ENCODE measurements around the gene NRCAM. TPM values are rescaled to one million over a fixed set of nuclear protein-coding genes. Genes with fewer than 3 reads are reported as not detected.
A peak's percentile ranks its signal among the peaks of the same experiment; 100 is the strongest.

Gene NRCAM
- total RNA-seq, 4 donors from 2014 or later = 10.1 to 19.5 (median 13.0) TPM

DNA sequence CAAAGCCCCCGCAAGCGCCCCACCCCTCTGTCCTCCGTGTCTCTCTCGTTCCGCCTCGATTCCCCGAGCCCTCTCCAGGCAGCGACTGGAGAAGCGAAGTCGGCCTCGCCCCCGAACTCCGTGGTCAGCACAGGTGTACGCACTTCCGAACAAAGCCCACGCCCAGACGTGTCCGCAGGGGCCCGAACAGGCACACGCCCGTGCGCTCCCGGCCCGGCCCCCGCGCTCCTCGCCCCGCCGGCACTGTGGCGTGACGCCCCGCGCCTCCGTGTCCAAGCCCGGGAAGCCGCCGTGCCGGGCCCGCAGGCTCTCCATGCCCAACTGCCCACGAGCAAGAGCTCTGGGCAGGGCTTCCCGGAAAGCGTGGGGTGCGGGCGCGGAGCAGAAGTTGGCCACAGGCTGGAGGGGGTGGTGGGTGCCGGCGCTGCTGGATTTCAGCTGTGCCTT lies 662 bp downstream of the NRCAM start:
- Histone ChIP-seq H3K27ac (peak overlapping the region in 1 of 3 donors; percentile 12), H3K27me3 (no peaks in the 10 kb centered on the region), H3K4me1 (peaks cover 0 to 10% of the 10 kb centered on the region in 2 donors), H3K4me3 (replicated peaks in 1 of 3) (peak overlapping the region; percentile 51 to 53 (median 53)), H3K36me3 (no peaks in the 10 kb centered on the region), H3K9me3 (no peaks in the 10 kb centered on the region)
- 0% methylated on average over 13 to 15 of the region's 47 CpGs for WGBS, 2 donors
- TF ChIP-seq POLR2A (IDR thresholded peaks at IDR 0.05) = no peak
- TF ChIP-seq, protein P1, sequence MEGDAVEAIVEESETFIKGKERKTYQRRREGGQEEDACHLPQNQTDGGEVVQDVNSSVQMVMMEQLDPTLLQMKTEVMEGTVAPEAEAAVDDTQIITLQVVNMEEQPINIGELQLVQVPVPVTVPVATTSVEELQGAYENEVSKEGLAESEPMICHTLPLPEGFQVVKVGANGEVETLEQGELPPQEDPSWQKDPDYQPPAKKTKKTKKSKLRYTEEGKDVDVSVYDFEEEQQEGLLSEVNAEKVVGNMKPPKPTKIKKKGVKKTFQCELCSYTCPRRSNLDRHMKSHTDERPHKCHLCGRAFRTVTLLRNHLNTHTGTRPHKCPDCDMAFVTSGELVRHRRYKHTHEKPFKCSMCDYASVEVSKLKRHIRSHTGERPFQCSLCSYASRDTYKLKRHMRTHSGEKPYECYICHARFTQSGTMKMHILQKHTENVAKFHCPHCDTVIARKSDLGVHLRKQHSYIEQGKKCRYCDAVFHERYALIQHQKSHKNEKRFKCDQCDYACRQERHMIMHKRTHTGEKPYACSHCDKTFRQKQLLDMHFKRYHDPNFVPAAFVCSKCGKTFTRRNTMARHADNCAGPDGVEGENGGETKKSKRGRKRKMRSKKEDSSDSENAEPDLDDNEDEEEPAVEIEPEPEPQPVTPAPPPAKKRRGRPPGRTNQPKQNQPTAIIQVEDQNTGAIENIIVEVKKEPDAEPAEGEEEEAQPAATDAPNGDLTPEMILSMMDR (IDR thresholded peaks at IDR 0.05) = no peak
- intact Hi-C loops (cut with DNase I) = loop anchor here (10.0 kb wide), 1 partner anchor 271 kb away; no protein-coding TSS in a partner anchor
- DNase-seq = peak; percentile 33 to 40

DNA sequence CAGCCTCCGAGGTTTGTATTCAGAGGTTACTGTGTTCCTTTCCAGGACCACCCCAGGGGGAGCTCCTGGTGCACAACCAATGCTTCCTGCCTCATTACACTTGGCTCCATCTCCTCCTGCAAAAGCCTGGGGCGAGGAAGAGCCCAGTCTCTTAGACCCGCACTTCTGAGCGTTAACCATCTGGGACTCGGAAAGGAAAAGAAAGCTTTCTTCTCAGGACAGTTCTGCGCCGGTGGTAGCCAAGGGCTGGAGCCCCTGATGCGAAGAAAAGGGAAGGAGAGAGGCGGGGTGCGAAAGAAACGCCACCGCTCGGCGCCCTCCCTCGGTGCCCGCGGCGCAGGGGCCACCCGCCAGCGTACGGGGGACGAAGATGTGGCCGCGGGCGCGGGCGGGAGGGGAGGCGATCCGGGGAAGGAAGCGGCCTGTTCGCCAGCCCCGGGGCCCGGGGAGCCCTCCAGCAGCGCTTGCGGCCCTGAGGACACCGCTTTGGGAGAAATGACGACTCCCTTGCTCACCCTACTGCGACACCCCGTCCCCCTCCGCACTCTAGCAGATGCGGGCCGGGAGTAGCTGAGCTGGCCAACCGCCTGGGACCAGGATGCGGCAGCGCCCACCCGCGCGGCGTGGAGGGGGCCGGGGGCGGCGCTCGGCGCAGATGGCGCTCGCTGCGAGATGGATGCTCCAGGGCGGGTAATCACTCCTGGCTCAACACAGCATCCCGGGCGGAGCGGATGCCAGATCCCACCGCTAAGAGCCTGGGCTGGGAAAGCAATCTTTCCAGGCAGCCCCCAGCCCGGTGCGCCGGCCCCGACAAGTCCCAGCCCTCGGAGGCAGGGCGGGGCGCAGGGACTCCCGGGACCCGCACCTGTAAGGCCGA lies 1.3 kb downstream of the NRCAM start:
- Histone ChIP-seq H3K9me3 (no peaks in the 10 kb centered on the region), H3K36me3 (no peaks in the 10 kb centered on the region), H3K4me1 (peaks cover 0 to 10% of the 10 kb centered on the region in 2 donors), H3K4me3 (replicated peaks in 1 of 3) (peak overlapping the region; percentile 51 to 53 (median 53)), H3K27ac (no peak overlapping the region), H3K27me3 (no peaks in the 10 kb centered on the region)
- TF ChIP-seq, protein P1 (IDR thresholded peaks at IDR 0.05) = no peak
- no peak for TF ChIP-seq POLR2A (IDR thresholded peaks at IDR 0.05)
- DNase-seq = peak in 1 of 2 donors; percentile 15
- intact Hi-C loops (cut with DNase I) = loop anchor here (10.0 kb wide), 1 partner anchor 270 kb away; no protein-coding TSS in a partner anchor
- WGBS, 2 donors = 1 to 2% methylated on average over 6 to 22 of the region's 72 CpGs

- no peaks in the 10 kb centered on the region for H3K9me3 ChIP-seq
- H3K27ac ChIP-seq = no peak overlapping the region
- 53 to 63% methylated on average over 4 of the region's 4 CpGs for WGBS, 2 donors
- TF ChIP-seq, protein P1 (IDR thresholded peaks at IDR 0.05) = no peak
- TF ChIP-seq POLR2A (IDR thresholded peaks at IDR 0.05) = no peak
- DNase-seq = no peak
- H3K4me1 ChIP-seq = peaks cover 0 to 10% of the 10 kb centered on the region in 2 donors
- H3K4me3 ChIP-seq (replicated peaks in 1 of 3) = no peak overlapping the region
- H3K27me3 ChIP-seq = no peaks in the 10 kb centered on the region
- intact Hi-C loops (cut with DNase I) = loop anchor here (10.0 kb wide), 1 partner anchor 269 kb away; no protein-coding TSS in a partner anchor
- H3K36me3 ChIP-seq = no peaks in the 10 kb centered on the region
Measured at GRCh38 chr7:108454317-108454673, 1.9 kb downstream of the NRCAM start.

- DNase-seq = no peak
- no peaks in the 10 kb centered on the region for H3K36me3 ChIP-seq
- 93 to 94% methylated on average over 4 of the region's 4 CpGs for WGBS, 2 donors
- no peaks in the 10 kb centered on the region for H3K9me3 ChIP-seq
- no peaks in the 10 kb centered on the region for H3K27me3 ChIP-seq
- no peak for TF ChIP-seq POLR2A (IDR thresholded peaks at IDR 0.05)
- TF ChIP-seq, protein P1 (IDR thresholded peaks at IDR 0.05) = no peak
- no peak overlapping the region for H3K27ac ChIP-seq
- intact Hi-C loops (cut with DNase I) = loop anchor here (10.0 kb wide), 1 partner anchor 269 kb away; no protein-coding TSS in a partner anchor
- peaks cover 0 to 10% of the 10 kb centered on the region in 2 donors for H3K4me1 ChIP-seq
- H3K4me3 ChIP-seq (replicated peaks in 1 of 3) = no peak overlapping the region
Measured at GRCh38 chr7:108453320-108453719, 2.9 kb downstream of the NRCAM start.

- Histone ChIP-seq H3K4me3 (replicated peaks in 1 of 3) (no peak overlapping the region), H3K36me3 (no peaks in the 10 kb centered on the region), H3K27ac (no peak overlapping the region), H3K4me1 (peaks cover 0 to 10% of the 10 kb centered on the region in 2 donors), H3K9me3 (no peaks in the 10 kb centered on the region), H3K27me3 (no peaks in the 10 kb centered on the region)
- TF ChIP-seq, protein P1 (IDR thresholded peaks at IDR 0.05) = peak in 4 of 6 experiments; percentile 10 to 43 (median 33)
- TF ChIP-seq POLR2A (IDR thresholded peaks at IDR 0.05) = no peak
- WGBS, 2 donors = 73 to 81% methylated on average over 2 of the region's 2 CpGs
- DNase-seq = no peak
- intact Hi-C loops (cut with DNase I) = loop anchor here (10.0 kb wide), 1 partner anchor 268 kb away; no protein-coding TSS in a partner anchor
Measured at GRCh38 chr7:108452707-108453106, 3.5 kb downstream of the NRCAM start.
